OCI-LY1 (cell line): Measurements from ENCODE around the gene PSMD5.
"Not testable (repeated sequence)": the region's sequence is repeated elsewhere in the genome, so short reads cannot be mapped to it uniquely, and the experiment has no call there.

Experiments
- H2AFZ ChIP-seq: fragments of 200-600 bp; sonication (generic), shearing (Covaris generic); 2 replicates; pipeline ENCODE4 v1.6.0; 2014; ENCODE audit warnings: antibody characterized with exemption, mild to moderate bottlenecking, low read length
- H3F3A ChIP-seq: fragments of 200-600 bp; sonication (generic), shearing (Covaris generic); 2 replicates; pipeline ENCODE4 v1.6.0; 2014; ENCODE audit warnings: mild to moderate bottlenecking, antibody characterized with exemption, low read length, moderate library complexity; ENCODE audit not compliant: insufficient read depth
- H3K27ac ChIP-seq: fragments of 200-600 bp; sonication (generic); 2 replicates; pipeline ENCODE4 v1.5.1; 2014; ENCODE audit warnings: low read length, mixed run types, mild to moderate bottlenecking, low read depth; ENCODE audit not compliant: poor library complexity, severe bottlenecking
- H3K27me3 ChIP-seq: fragments of 200-600 bp; sonication (generic); 2 replicates; pipeline ENCODE4 v1.6.0; 2014; ENCODE audit warnings: antibody characterized with exemption, mild to moderate bottlenecking, low read length, moderate library complexity; ENCODE audit not compliant: insufficient read depth
- H3K36me3 ChIP-seq: fragments of 200-600 bp; sonication (generic); 2 replicates; pipeline ENCODE4 v1.6.1; 2014; ENCODE audit warnings: mild to moderate bottlenecking, antibody characterized with exemption, low read length, moderate library complexity, mixed read lengths; ENCODE audit not compliant: insufficient read depth
- H3K4me1 ChIP-seq: fragments of 200-600 bp; sonication (generic); 2 replicates; pipeline ENCODE4 v1.5.1; 2014; ENCODE audit warnings: mild to moderate bottlenecking, low read length, moderate library complexity; ENCODE audit not compliant: insufficient read depth, severe bottlenecking
- H3K4me2 ChIP-seq: fragments of 200-600 bp; sonication (generic), shearing (Covaris generic); 2 replicates; pipeline ENCODE4 v1.6.1; 2014; ENCODE audit warnings: low read length
- H3K4me3 ChIP-seq: fragments of 200-600 bp; sonication (generic); 2 replicates; pipeline ENCODE4 v1.5.1; 2014; ENCODE audit warnings: low read length, low read depth, mild to moderate bottlenecking, mixed read lengths; ENCODE audit not compliant: poor library complexity, severe bottlenecking
- H3K79me2 ChIP-seq: fragments of 200-600 bp; shearing (Covaris generic); 2 replicates; pipeline ENCODE4 v1.6.1; 2016; ENCODE audit warnings: mixed run types, low read length, mixed read lengths; ENCODE audit not compliant: insufficient read depth
- H3K9ac ChIP-seq: fragments of 200-600 bp; sonication (generic), shearing (Covaris generic); 2 replicates; pipeline ENCODE4 v1.6.1; 2014; ENCODE audit warnings: mild to moderate bottlenecking, low read length, mixed read lengths
- H3K9me2 ChIP-seq: fragments of 200-600 bp; sonication (generic), shearing (Covaris generic); 2 replicates; pipeline ENCODE4 v1.6.1; 2014; ENCODE audit warnings: low read depth, mild to moderate bottlenecking, low read length, mixed read lengths
- H3K9me3 ChIP-seq: fragments of 200-600 bp; shearing (Covaris generic); 2 replicates; pipeline ENCODE4 v1.6.1; 2014; ENCODE audit warnings: low read length, mixed read lengths
- H4K20me1 ChIP-seq: fragments of 200-600 bp; sonication (generic), shearing (Covaris generic); 2 replicates; pipeline ENCODE4 v1.6.0; 2016; ENCODE audit warnings: mild to moderate bottlenecking, low read length; ENCODE audit not compliant: insufficient read depth
- CTCF ChIP-seq: fragments of 200-600 bp; sonication (generic), shearing (Covaris generic); IDR thresholded peaks from 2 replicates; pipeline ENCODE4 v1.5.1; 2017; ENCODE audit warnings: mild to moderate bottlenecking, antibody characterized with exemption, low read length, moderate library complexity, mixed read lengths
- EZH2 ChIP-seq: fragments of 200-600 bp; sonication (generic), shearing (Covaris generic); IDR thresholded peaks from 2 replicates; pipeline ENCODE4 v1.8.0; 2017; ENCODE audit warnings: borderline replicate concordance, mixed run types, mild to moderate bottlenecking, antibody characterized with exemption, low read length, moderate library complexity, mixed read lengths

The PSMD5 gene

GRCh38 chr9:120808931-120809330, 33.8 kb downstream of the PSMD5 start:
- TF ChIP-seq CTCF (no peak), EZH2 (no peak)
- Histone ChIP-seq H3K9me2 (no peaks in the 10 kb centered on the region), H3K79me2 (no peaks in the 10 kb centered on the region), H4K20me1 (no peaks in the 10 kb centered on the region), H3K27me3 (no peaks in the 10 kb centered on the region), H3K36me3 (no peaks in the 10 kb centered on the region), H3K27ac (no peak overlapping the region), H3K4me3 (no peak overlapping the region), H3K9ac (no peak overlapping the region), H2AFZ (no peak overlapping the region), H3K4me2 (no peak overlapping the region), H3K4me1 (peaks cover 8% of the 10 kb centered on the region), H3K9me3 (peaks cover 19% of the 10 kb centered on the region), H3F3A (no peaks in the 10 kb centered on the region)

DNA sequence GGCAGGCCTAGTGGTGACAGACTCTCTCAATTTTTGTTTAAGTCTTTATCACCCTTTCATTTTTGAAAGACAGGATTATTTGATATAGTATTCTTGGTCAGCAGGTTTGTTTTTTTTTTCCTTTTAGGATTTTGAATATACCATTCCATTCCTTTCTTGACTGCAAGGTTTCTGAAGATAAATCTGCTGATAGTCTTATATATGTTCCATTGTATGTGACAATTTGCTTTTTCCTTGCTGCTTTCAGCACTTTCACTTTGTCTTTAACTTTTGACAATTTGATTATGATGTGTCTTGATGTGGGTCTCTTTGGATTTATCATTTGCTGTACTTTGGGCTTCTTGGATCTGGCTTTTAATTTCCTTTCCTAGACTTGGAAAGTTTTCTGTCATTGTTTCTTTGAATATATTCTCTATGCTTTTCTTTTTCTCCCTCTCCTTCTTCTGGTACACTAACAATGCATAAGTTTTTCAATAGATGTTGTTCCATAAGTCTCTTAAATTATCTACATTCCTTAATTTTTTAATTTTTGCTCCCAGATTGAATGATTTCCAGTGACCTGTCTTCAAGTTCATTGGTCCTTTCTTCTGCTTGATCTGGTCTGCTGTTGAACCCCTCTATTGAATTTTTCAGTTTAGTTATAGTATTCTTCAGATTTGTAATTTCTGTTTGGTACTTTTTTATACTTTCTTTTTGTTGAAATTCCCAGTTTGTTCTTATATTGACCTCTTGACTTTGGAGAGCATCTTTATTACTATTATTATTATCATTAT, 34.9 kb downstream of the PSMD5 start:
- Histone ChIP-seq H3K9ac (no peak overlapping the region), H3K9me3 (peaks cover 19% of the 10 kb centered on the region), H3F3A (no peaks in the 10 kb centered on the region), H3K36me3 (no peaks in the 10 kb centered on the region), H2AFZ (no peak overlapping the region), H3K27me3 (no peaks in the 10 kb centered on the region), H3K79me2 (no peaks in the 10 kb centered on the region), H3K4me2 (no peak overlapping the region), H4K20me1 (no peaks in the 10 kb centered on the region), H3K9me2 (no peaks in the 10 kb centered on the region), H3K4me1 (no peaks in the 10 kb centered on the region), H3K27ac (no peak overlapping the region), H3K4me3 (no peak overlapping the region)
- TF ChIP-seq CTCF = no peak
- TF ChIP-seq EZH2 = no peak

GRCh38 chr9:120804784-120805363, 37.8 kb downstream of the PSMD5 start:
- not testable (repeated sequence) for H3K4me2 ChIP-seq, H3K4me1 ChIP-seq, H3K9me2 ChIP-seq, H3F3A ChIP-seq, H3K36me3 ChIP-seq, H3K4me3 ChIP-seq, H3K79me2 ChIP-seq, H3K27me3 ChIP-seq, H2AFZ ChIP-seq, H4K20me1 ChIP-seq, H3K9ac ChIP-seq, H3K27ac ChIP-seq
- H3K9me3 ChIP-seq = peaks cover 19% of the 10 kb centered on the region

DNA sequence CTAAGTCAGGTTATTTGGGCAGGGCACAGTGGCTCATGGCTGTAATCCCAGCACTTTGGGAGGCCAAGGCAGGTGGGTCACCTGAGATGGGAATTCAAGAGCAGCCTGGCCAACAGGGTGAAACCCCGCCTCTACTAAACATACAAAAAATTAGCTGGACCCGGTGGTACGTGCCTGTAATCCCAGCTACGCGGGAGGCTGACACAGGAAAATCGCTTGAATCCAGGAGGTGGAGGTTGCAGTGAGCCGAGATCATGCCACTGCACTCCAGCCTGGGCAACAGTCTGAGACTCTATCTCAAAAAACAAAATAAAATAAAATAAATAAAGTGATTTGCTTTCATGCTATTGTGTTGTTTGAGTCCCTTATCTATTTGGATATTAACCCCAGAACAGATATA, 41.3 kb downstream of the PSMD5 start:
- Histone ChIP-seq H3K9me2 (no peaks in the 10 kb centered on the region), H3K27me3 (no peaks in the 10 kb centered on the region), H3K9me3 (peaks cover 4% of the 10 kb centered on the region; the same call in 1 of the 2 replicates), H3K4me1 (no peaks in the 10 kb centered on the region), H3K4me3 (no peak overlapping the region), H4K20me1 (no peaks in the 10 kb centered on the region), H3F3A (no peaks in the 10 kb centered on the region), H3K79me2 (no peaks in the 10 kb centered on the region), H3K36me3 (no peaks in the 10 kb centered on the region), H3K27ac (no peak overlapping the region), H3K4me2 (no peak overlapping the region), H2AFZ (no peak overlapping the region), H3K9ac (no peak overlapping the region)
- TF ChIP-seq CTCF (no peak), EZH2 (no peak)
